ENCODE data around the gene CACNB1. TPM values are rescaled to one million over a fixed set of nuclear protein-coding genes. Genes with fewer than 3 reads are reported as not detected.

Gene CACNB1
- total and polyA plus RNA-seq, 12 donors: 0.85 to 28.8 (median 5.6) TPM

DNA sequence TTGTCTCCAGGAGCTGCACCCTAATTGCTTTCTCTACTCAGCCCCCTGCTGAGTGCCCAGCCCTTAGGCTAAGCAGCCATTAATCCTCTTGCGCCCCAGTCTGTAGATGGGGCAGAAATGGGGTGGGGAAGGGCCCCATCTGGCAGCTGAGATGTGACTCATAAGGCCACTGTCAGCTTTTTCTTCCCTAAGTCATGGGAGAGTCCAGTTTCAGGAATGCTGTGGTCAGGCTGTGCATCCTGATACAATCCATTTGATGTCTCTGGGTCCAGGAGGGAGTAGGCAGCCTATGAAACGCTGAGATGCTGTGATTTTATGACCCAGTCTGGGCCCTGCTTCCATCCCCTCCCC is 58.3 kb downstream of the CACNB1 start:
- intact Hi-C loops (cut with DNase I): loop anchor here in 1 of 2 donors (10.0 kb wide), 1 partner anchor 64 kb away; no protein-coding TSS in a partner anchor
- TF ChIP-seq POLR2A (IDR thresholded peaks at IDR 0.05): no peak
- TF ChIP-seq, protein P1, sequence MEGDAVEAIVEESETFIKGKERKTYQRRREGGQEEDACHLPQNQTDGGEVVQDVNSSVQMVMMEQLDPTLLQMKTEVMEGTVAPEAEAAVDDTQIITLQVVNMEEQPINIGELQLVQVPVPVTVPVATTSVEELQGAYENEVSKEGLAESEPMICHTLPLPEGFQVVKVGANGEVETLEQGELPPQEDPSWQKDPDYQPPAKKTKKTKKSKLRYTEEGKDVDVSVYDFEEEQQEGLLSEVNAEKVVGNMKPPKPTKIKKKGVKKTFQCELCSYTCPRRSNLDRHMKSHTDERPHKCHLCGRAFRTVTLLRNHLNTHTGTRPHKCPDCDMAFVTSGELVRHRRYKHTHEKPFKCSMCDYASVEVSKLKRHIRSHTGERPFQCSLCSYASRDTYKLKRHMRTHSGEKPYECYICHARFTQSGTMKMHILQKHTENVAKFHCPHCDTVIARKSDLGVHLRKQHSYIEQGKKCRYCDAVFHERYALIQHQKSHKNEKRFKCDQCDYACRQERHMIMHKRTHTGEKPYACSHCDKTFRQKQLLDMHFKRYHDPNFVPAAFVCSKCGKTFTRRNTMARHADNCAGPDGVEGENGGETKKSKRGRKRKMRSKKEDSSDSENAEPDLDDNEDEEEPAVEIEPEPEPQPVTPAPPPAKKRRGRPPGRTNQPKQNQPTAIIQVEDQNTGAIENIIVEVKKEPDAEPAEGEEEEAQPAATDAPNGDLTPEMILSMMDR (IDR thresholded peaks at IDR 0.05): no peak
- WGBS, 4 donors: 55 to 85% (median 73%) methylated on average over 1 to 2 of the region's 2 CpGs
- Histone ChIP-seq H3K4me3 (no peak overlapping the region), H3K36me3 (replicated peaks in 1 of 2) (no peaks in the 10 kb centered on the region), H3K4me1 (replicated peaks in 1 of 2) (no peaks in the 10 kb centered on the region), H3K27ac (no peak overlapping the region), H3K9me3 (replicated peaks in 1 of 3) (no peaks in the 10 kb centered on the region), H3K27me3 (no peaks in the 10 kb centered on the region)
- no peak for DNase-seq

GRCh38 chr17:39138431-39139160 is 58.9 kb downstream of the CACNB1 start:
- no peaks in the 10 kb centered on the region for H3K27me3 ChIP-seq
- H3K27ac ChIP-seq: no peak overlapping the region
- H3K4me1 ChIP-seq (replicated peaks in 1 of 2): no peaks in the 10 kb centered on the region
- TF ChIP-seq POLR2A (IDR thresholded peaks at IDR 0.05): no peak
- TF ChIP-seq, protein P1 (IDR thresholded peaks at IDR 0.05): no peak
- DNase-seq: no peak
- H3K9me3 ChIP-seq (replicated peaks in 1 of 3): no peaks in the 10 kb centered on the region
- intact Hi-C loops (cut with DNase I): loop anchor here in 1 of 2 donors (10.0 kb wide), 1 partner anchor 64 kb away; no protein-coding TSS in a partner anchor
- WGBS, 4 donors: 83 to 87% (median 86%) methylated on average over 13 of the region's 13 CpGs
- H3K36me3 ChIP-seq (replicated peaks in 1 of 2): no peaks in the 10 kb centered on the region
- H3K4me3 ChIP-seq: no peak overlapping the region

GRCh38 chr17:39134878-39135277 is 62.6 kb downstream of the CACNB1 start:
- Histone ChIP-seq H3K27ac (no peak overlapping the region), H3K9me3 (replicated peaks in 1 of 3) (no peaks in the 10 kb centered on the region), H3K4me3 (no peak overlapping the region), H3K27me3 (no peaks in the 10 kb centered on the region), H3K36me3 (replicated peaks in 1 of 2) (no peaks in the 10 kb centered on the region), H3K4me1 (replicated peaks in 1 of 2) (no peaks in the 10 kb centered on the region)
- TF ChIP-seq, protein P1 (IDR thresholded peaks at IDR 0.05): no peak
- no peak for TF ChIP-seq POLR2A (IDR thresholded peaks at IDR 0.05)
- WGBS, 4 donors: 74 to 84% (median 81%) methylated on average over 5 to 6 of the region's 6 CpGs
- DNase-seq: no peak
- intact Hi-C loops (cut with DNase I): loop anchor here in 1 of 2 donors (10.0 kb wide), 1 partner anchor 60 kb away; no protein-coding TSS in a partner anchor

- H3K27ac ChIP-seq: no peak overlapping the region
- H3K36me3 ChIP-seq (replicated peaks in 1 of 2): no peaks in the 10 kb centered on the region
- WGBS, 4 donors: 59 to 84% (median 66%) methylated on average over 4 to 7 of the region's 7 CpGs
- H3K4me3 ChIP-seq: no peak overlapping the region
- no peak for TF ChIP-seq POLR2A (IDR thresholded peaks at IDR 0.05)
- TF ChIP-seq, protein P1 (IDR thresholded peaks at IDR 0.05): no peak
- H3K4me1 ChIP-seq (replicated peaks in 1 of 2): no peaks in the 10 kb centered on the region
- H3K27me3 ChIP-seq: no peaks in the 10 kb centered on the region
- H3K9me3 ChIP-seq (replicated peaks in 1 of 3): no peaks in the 10 kb centered on the region
- intact Hi-C loops (cut with DNase I): loop anchor here in 1 of 2 donors (10.0 kb wide), 1 partner anchor 57 kb away; no protein-coding TSS in a partner anchor
- DNase-seq: peak in 6 of 7 donors; percentile 44 to 67 (median 60)
Observed at GRCh38 chr17:39132192-39132610, 65.3 kb downstream of the CACNB1 start.

Measured in adrenal gland (tissue), 12 donors.